GM21576 (cell line): ENCODE measurements around the gene GRIK5.
"Not testable (repeated sequence)": the region's sequence is repeated elsewhere in the genome, so short reads cannot be mapped to it uniquely, and the experiment has no call there.

ENCODE experiments used
- ATAC-seq: cut with Tn5 transposase; IDR thresholded peaks from one replicate; pipeline ENCODE4 v1.9.1; 2021; ENCODE audit warnings: mild to moderate bottlenecking, moderate library complexity; ENCODE audit not compliant: unreplicated experiment

The GRIK5 gene

GRCh38 chr19:42018503-42019193 is 51.4 kb downstream of the GRIK5 start:
- no peak for ATAC-seq

GRCh38 chr19:42017040-42017439 is 53.0 kb downstream of the GRIK5 start:
- no peak for ATAC-seq

GRCh38 chr19:42012747-42013146 is 57.3 kb downstream of the GRIK5 start:
- not testable (repeated sequence) for ATAC-seq

- no peak for ATAC-seq
Observed at GRCh38 chr19:42010245-42011126, 59.5 kb downstream of the GRIK5 start.

GRCh38 chr19:42006569-42006968 is 63.4 kb downstream of the GRIK5 start:
- ATAC-seq = no peak

GRCh38 chr19:42005504-42005903 is 64.5 kb downstream of the GRIK5 start:
- no peak for ATAC-seq

- no peak for ATAC-seq
Observed at GRCh38 chr19:42003506-42004294, 66.3 kb downstream of the GRIK5 start.

GRCh38 chr19:41999878-42000208 is 70.2 kb downstream of the GRIK5 start:
- ATAC-seq = no peak

- ATAC-seq = no peak
Observed at GRCh38 chr19:41999071-41999877, 70.7 kb downstream of the GRIK5 start.

GRCh38 chr19:41998246-41999020 is 71.6 kb downstream of the GRIK5 start:
- ATAC-seq = no peak

- ATAC-seq = no peak
Observed at GRCh38 chr19:41997851-41998229, 72.2 kb downstream of the GRIK5 start.

- ATAC-seq = no peak
Observed at GRCh38 chr19:41997121-41997850, 72.7 kb downstream of the GRIK5 start.

GRCh38 chr19:41995959-41996797 is 73.8 kb downstream of the GRIK5 start:
- no peak for ATAC-seq

- no peak for ATAC-seq
Observed at GRCh38 chr19:41994994-41995958, 74.7 kb downstream of the GRIK5 start.

GRCh38 chr19:41994521-41994971 is 75.5 kb downstream of the GRIK5 start:
- ATAC-seq = no peak

- ATAC-seq = no peak
Observed at GRCh38 chr19:41993612-41994483, 76.2 kb downstream of the GRIK5 start, which contains the start of gene ATP1A3. TSS of gene ATP1A3 (minus strand) at chr19:41994230. CDS start at chr19:41994076, 154 bp downstream.
